ENCODE data around the gene DAGLA. TPM values are rescaled to one million over a fixed set of nuclear protein-coding genes. Genes with fewer than 3 reads are reported as not detected.

The DAGLA gene
- total RNA-seq, 2 experiments from 2014 or later, result 0.52 to 0.73 TPM

DNA sequence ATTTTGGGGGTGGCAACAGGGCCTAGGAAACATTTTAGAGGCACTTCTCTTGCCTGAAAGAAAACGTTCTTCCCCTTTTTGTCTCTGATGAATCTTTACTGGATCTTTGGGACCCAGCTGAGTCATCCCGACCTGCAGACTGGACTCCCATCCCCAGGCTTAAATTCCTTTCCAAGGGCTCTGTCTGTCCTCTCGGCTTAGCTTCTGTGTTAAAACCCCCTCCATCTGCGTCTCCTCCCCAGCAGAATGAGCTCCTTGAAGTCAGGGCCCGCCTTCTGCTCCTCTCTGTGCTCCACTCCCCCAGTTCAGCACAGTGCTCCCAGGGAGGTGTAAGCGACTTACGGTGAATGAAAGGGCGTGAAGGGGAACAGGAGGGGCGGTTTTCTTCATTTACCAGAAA lies 895 bp upstream of the DAGLA start:
- H3K4me3 ChIP-seq (ENCODE audit: low read length), result no peak overlapping the region
- peak in 1 of 14 experiments; percentile 48 for DNase-seq
- H3K9me3 ChIP-seq (ENCODE audit: control insufficient read depth in 1 of 2, insufficient read depth in 1 of 2, low read length in 2 of 2), result no peaks in the 10 kb centered on the region
- no peak overlapping the region for H3K27ac Mint-ChIP-seq
- peaks cover 31% of the 10 kb centered on the region for H3K27me3 Mint-ChIP-seq
- H3K4me1 Mint-ChIP-seq (ENCODE audit: low read depth), result no peaks in the 10 kb centered on the region
- no peaks in the 10 kb centered on the region for H3K36me3 Mint-ChIP-seq (ENCODE audit: low read depth)
- POLR2A ChIA-PET, result interaction anchor here (1.0 kb wide), 1 partner anchor 54 kb away, joined by 4 read pairs; no protein-coding TSS in a partner anchor
- H3K9me3 Mint-ChIP-seq, result no peaks in the 10 kb centered on the region
- no peaks in the 10 kb centered on the region for H3K36me3 ChIP-seq (ENCODE audit: insufficient read depth, low read length)
- intact Hi-C loops (cut with DNase I, micrococcal nuclease), result loop anchor here in 1 of 2 experiments (5.0 kb wide), 1 partner anchor 97 kb away; the partner anchor contains the start of gene SYT7
- H3K4me1 ChIP-seq (ENCODE audit: insufficient read depth, low read length), result peaks cover 19% of the 10 kb centered on the region
- no peak overlapping the region for H3K27ac ChIP-seq (ENCODE audit: low read depth in 1 of 2, low read length in 2 of 2)
- H3K27me3 ChIP-seq (ENCODE audit: control insufficient read depth in 1 of 2, insufficient read depth in 2 of 2, low read length in 2 of 2), result peaks cover 3 to 6% of the 10 kb centered on the region in 2 experiments
- TF ChIP-seq, protein P1, sequence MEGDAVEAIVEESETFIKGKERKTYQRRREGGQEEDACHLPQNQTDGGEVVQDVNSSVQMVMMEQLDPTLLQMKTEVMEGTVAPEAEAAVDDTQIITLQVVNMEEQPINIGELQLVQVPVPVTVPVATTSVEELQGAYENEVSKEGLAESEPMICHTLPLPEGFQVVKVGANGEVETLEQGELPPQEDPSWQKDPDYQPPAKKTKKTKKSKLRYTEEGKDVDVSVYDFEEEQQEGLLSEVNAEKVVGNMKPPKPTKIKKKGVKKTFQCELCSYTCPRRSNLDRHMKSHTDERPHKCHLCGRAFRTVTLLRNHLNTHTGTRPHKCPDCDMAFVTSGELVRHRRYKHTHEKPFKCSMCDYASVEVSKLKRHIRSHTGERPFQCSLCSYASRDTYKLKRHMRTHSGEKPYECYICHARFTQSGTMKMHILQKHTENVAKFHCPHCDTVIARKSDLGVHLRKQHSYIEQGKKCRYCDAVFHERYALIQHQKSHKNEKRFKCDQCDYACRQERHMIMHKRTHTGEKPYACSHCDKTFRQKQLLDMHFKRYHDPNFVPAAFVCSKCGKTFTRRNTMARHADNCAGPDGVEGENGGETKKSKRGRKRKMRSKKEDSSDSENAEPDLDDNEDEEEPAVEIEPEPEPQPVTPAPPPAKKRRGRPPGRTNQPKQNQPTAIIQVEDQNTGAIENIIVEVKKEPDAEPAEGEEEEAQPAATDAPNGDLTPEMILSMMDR (IDR thresholded peaks at IDR 0.05), result no peak
- CTCF ChIA-PET, result interaction anchor here (1.1 kb wide), 1 partner anchor 54 kb away, joined by 8 read pairs; no protein-coding TSS in a partner anchor
- no peak for ATAC-seq (ENCODE audit: poor library complexity)
- H3K4me3 Mint-ChIP-seq, result peak overlapping the region; percentile 30

DNA sequence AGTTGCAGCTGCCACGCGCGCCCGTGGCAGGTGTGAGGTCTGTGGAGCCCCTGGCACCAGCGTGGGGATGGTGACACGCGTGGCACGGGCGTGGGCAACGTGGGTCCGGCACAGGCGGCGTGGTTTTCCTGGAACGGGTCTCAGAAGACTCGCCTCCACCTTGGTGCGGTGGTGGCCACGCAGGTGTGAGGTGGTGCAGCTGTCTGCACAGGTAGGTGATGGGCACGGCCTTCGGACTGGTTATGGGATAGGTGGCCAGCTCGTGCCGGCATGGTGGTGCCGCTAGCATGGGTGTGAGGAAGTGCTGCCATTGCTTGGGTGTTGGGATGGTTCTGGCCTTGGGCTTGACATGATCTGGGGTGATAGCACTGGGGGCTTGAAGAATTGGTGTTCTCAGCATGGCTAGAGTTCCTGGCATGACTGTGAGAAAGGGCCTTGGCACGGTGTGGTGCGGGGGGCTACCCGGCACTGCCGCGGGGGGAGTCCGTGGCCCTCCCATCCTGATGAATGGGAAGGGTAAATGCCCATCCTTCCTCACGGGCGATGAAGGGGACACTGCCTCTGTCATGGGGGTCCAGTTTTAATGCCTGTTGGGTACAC lies 531 bp downstream of the DAGLA start:
- peaks cover 34% of the 10 kb centered on the region for H3K4me1 ChIP-seq (ENCODE audit: insufficient read depth, low read length)
- H3K9me3 ChIP-seq (ENCODE audit: control insufficient read depth in 1 of 2, insufficient read depth in 1 of 2, low read length in 2 of 2), result no peaks in the 10 kb centered on the region
- H3K27ac ChIP-seq (ENCODE audit: low read depth in 1 of 2, low read length in 2 of 2), result no peak overlapping the region
- peak overlapping the region; percentile 73 for H3K4me3 Mint-ChIP-seq
- CTCF ChIA-PET, result interaction anchor here (2.0 kb wide), 1 partner anchor 53 kb away, joined by 22 read pairs; no protein-coding TSS in a partner anchor
- H3K27ac Mint-ChIP-seq, result no peak overlapping the region
- peaks cover 2 to 3% of the 10 kb centered on the region in 2 experiments for H3K27me3 ChIP-seq (ENCODE audit: control insufficient read depth in 1 of 2, insufficient read depth in 2 of 2, low read length in 2 of 2)
- ATAC-seq (ENCODE audit: poor library complexity) (no peak), DNase-seq (peak in 1 of 14 experiments; percentile 44)
- H3K27me3 Mint-ChIP-seq, result peaks cover 27% of the 10 kb centered on the region
- intact Hi-C loops (cut with DNase I, micrococcal nuclease), result loop anchor here (1.0 to 5.0 kb wide), 3 partner anchors 14 to 442 kb away; partner anchors contain the start of gene INCENP (in 1 of the 2)
- no peaks in the 10 kb centered on the region for H3K9me3 Mint-ChIP-seq
- peak overlapping the region; percentile 19 for H3K4me3 ChIP-seq (ENCODE audit: low read length)
- TF ChIP-seq, protein P1 (IDR thresholded peaks at IDR 0.05), result no peak
- H3K36me3 ChIP-seq (ENCODE audit: insufficient read depth, low read length), result no peaks in the 10 kb centered on the region
- POLR2A ChIA-PET, result interaction anchor here (2.1 kb wide), 1 partner anchor 53 kb away, joined by 10 read pairs; no protein-coding TSS in a partner anchor
- no peaks in the 10 kb centered on the region for H3K36me3 Mint-ChIP-seq (ENCODE audit: low read depth)
- no peaks in the 10 kb centered on the region for H3K4me1 Mint-ChIP-seq (ENCODE audit: low read depth)

GRCh38 chr11:61682093-61682732 lies 2.0 kb downstream of the DAGLA start:
- Histone ChIP-seq H3K27me3 (ENCODE audit: control insufficient read depth in 1 of 2, insufficient read depth in 2 of 2, low read length in 2 of 2) (peaks cover 5 to 7% of the 10 kb centered on the region in 2 experiments), H3K4me1 (ENCODE audit: insufficient read depth, low read length) (peaks cover 44% of the 10 kb centered on the region), H3K36me3 (ENCODE audit: insufficient read depth, low read length) (no peaks in the 10 kb centered on the region), H3K4me3 (ENCODE audit: low read length) (no peak overlapping the region), H3K9me3 (ENCODE audit: control insufficient read depth in 1 of 2, insufficient read depth in 1 of 2, low read length in 2 of 2) (no peaks in the 10 kb centered on the region), H3K27ac (ENCODE audit: low read depth in 1 of 2, low read length in 2 of 2) (no peak overlapping the region)
- Mint-ChIP-seq H3K36me3 (ENCODE audit: low read depth) (no peaks in the 10 kb centered on the region), H3K27me3 (peaks cover 16% of the 10 kb centered on the region), H3K4me1 (ENCODE audit: low read depth) (no peaks in the 10 kb centered on the region), H3K4me3 (peak overlapping the region; percentile 73), H3K27ac (no peak overlapping the region), H3K9me3 (no peaks in the 10 kb centered on the region)
- no peak for DNase-seq
- TF ChIP-seq, protein P1 (IDR thresholded peaks at IDR 0.05), result no peak
- CTCF ChIA-PET, result interaction anchor here (2.0 kb wide), 1 partner anchor 51 kb away, joined by 22 read pairs; no protein-coding TSS in a partner anchor
- POLR2A ChIA-PET, result interaction anchor here (2.1 kb wide), 1 partner anchor 52 kb away, joined by 10 read pairs; no protein-coding TSS in a partner anchor
- ATAC-seq (ENCODE audit: poor library complexity), result no peak
- intact Hi-C loops (cut with DNase I, micrococcal nuclease), result loop anchor here in 1 of 2 experiments (5.0 kb wide), 1 partner anchor 440 kb away; the partner anchor contains the start of gene INCENP

Data from CD4-positive, alpha-beta T cell (primary cell).